IMR-90 (cell line): Measurements from ENCODE around the gene PIK3C2B. TPM values are rescaled to one million over a fixed set of nuclear protein-coding genes. Genes with fewer than 3 reads are reported as not detected.

Experiments used
- ATAC-seq: fragments of 200-7000 bp; cut with Tn5 transposase; 2 replicates; pipeline ENCODE4 v1.9.1; 2020; ENCODE audit warnings: low read depth, mild to moderate bottlenecking, moderate library complexity
- BruUV-seq: library from RNA; stranded (reverse); fragments of 400-500 nt; replicated peaks from 2 replicates; lab custom pipeline; 2021; lab: Mats Ljungman, UMichigan
- CTCF ChIA-PET: fragments of 300-600 bp; formaldehyde crosslinking; extraction: SDS; loops from one replicate; lab custom pipeline; 2021; ENCODE audit warnings: antibody characterized with exemption; lab: Yijun Ruan, JAX
- POLR2A ChIA-PET: fragments of 300-600 bp; sonication (Branson Sonifier 250); formaldehyde crosslinking; loops from one replicate; lab custom pipeline; 2022; ENCODE audit warnings: antibody characterized with exemption; ENCODE audit not compliant: unreplicated experiment; lab: Charles Lee
- DNase-seq: peaks from one replicate; pipeline ENCODE4 v3.0.0; 2013
- H2AFZ ChIP-seq: replicated peaks from 2 replicates; pipeline ENCODE3; 2013; ENCODE audit warnings: low read length, mild to moderate bottlenecking; ENCODE audit not compliant: poor library complexity
- H2AK5ac ChIP-seq: 2 replicates; pipeline ENCODE4 v1.6.1; 2013; ENCODE audit warnings: low read depth, low read length, inconsistent platforms
- H2AK9ac ChIP-seq: replicated peaks from 2 replicates; pipeline ENCODE3; 2013; ENCODE audit warnings: mild to moderate bottlenecking, low read depth, low read length, moderate library complexity; ENCODE audit not compliant: poor library complexity
- H2BK120ac ChIP-seq: 2 replicates; pipeline ENCODE4 v1.6.1; 2013; ENCODE audit warnings: low read depth, low read length, inconsistent platforms
- H2BK15ac ChIP-seq: 3 replicates; pipeline ENCODE4 v1.6.1; 2013; ENCODE audit warnings: low read depth, low read length, inconsistent platforms
- H2BK20ac ChIP-seq: 2 replicates; pipeline ENCODE4 v1.6.1; 2013; ENCODE audit warnings: low read depth, mild to moderate bottlenecking, inconsistent platforms, low read length, moderate library complexity
- H2BK5ac ChIP-seq: 2 replicates; pipeline ENCODE4 v1.6.1; 2013; ENCODE audit warnings: mild to moderate bottlenecking, low read depth, low read length, inconsistent platforms; ENCODE audit not compliant: poor library complexity, severe bottlenecking
- H3K14ac ChIP-seq: replicated peaks from 2 replicates; pipeline ENCODE4 v1.6.1; 2013; ENCODE audit warnings: low read depth, low read length, inconsistent platforms
- H3K18ac ChIP-seq: 2 replicates; pipeline ENCODE4 v1.6.1; 2013; ENCODE audit warnings: low read depth, low read length, control low read depth
- H3K23ac ChIP-seq: 2 replicates; pipeline ENCODE4 v1.6.1; 2013; ENCODE audit warnings: low read depth, low read length, inconsistent platforms
- H3K27ac ChIP-seq: 2 replicates; pipeline ENCODE4 v1.5.1; 2013; ENCODE audit warnings: mild to moderate bottlenecking, control low read depth, low read length; ENCODE audit not compliant: insufficient read depth
- H3K27me3 ChIP-seq: 2 replicates; pipeline ENCODE4 v1.6.1; 2013; ENCODE audit warnings: low read length; ENCODE audit not compliant: control insufficient read depth, insufficient read depth
- H3K36me3 ChIP-seq: 2 replicates; pipeline ENCODE4 v1.6.1; 2013; ENCODE audit warnings: low read length, mixed read lengths; ENCODE audit not compliant: control insufficient read depth, insufficient read depth
- H3K4ac ChIP-seq: 2 replicates; pipeline ENCODE4 v1.6.1; 2013; ENCODE audit warnings: low read depth, low read length, inconsistent platforms
- H3K4me1 ChIP-seq: 2 replicates; pipeline ENCODE4 v1.6.1; 2013; ENCODE audit warnings: low read length, mixed read lengths; ENCODE audit not compliant: control insufficient read depth, insufficient read depth
- H3K4me2 ChIP-seq: 2 replicates; pipeline ENCODE4 v1.6.1; 2013; ENCODE audit warnings: low read depth, mild to moderate bottlenecking, control low read depth, low read length, moderate library complexity
- H3K4me3 ChIP-seq: 2 replicates; pipeline ENCODE4 v1.5.1; 2013; ENCODE audit warnings: low read depth, mild to moderate bottlenecking, control low read depth, low read length, moderate library complexity; ENCODE audit not compliant: insufficient read depth
- H3K56ac ChIP-seq: 2 replicates; pipeline ENCODE4 v1.6.1; 2013; ENCODE audit warnings: low read length, inconsistent platforms; ENCODE audit not compliant: insufficient read depth; ENCODE audit errors: extremely low read depth
- H3K79me1 ChIP-seq, 2 experiments: 2 replicates each; pipeline ENCODE4 v1.6.1; 2013; ENCODE audit warnings: low read length in 2 of 2, inconsistent platforms in 1 of 2, low read depth in 1 of 2
- H3K9ac ChIP-seq: 2 replicates; pipeline ENCODE4 v1.6.1; 2013; ENCODE audit warnings: low read depth, low read length, control low read depth
- H3K9me1 ChIP-seq: 2 replicates; pipeline ENCODE4 v1.6.1; 2013; ENCODE audit warnings: low read length, inconsistent platforms; ENCODE audit not compliant: insufficient read depth
- H3K9me3 ChIP-seq: 2 replicates; pipeline ENCODE4 v1.6.1; 2013; ENCODE audit warnings: low read length; ENCODE audit not compliant: control insufficient read depth, insufficient read depth
- H4K20me1 ChIP-seq: 2 replicates; pipeline ENCODE4 v1.6.1; 2013; ENCODE audit warnings: low read length, inconsistent platforms; ENCODE audit not compliant: insufficient read depth
- H4K5ac ChIP-seq: 2 replicates; pipeline ENCODE4 v1.6.1; 2013; ENCODE audit warnings: mild to moderate bottlenecking, low read depth, low read length, control low read depth
- H4K8ac ChIP-seq, 2 experiments: 2 replicates each; pipeline ENCODE4 v1.6.1; 2013; ENCODE audit warnings: low read depth in 2 of 2, low read length in 2 of 2, control low read depth in 1 of 2, inconsistent platforms in 1 of 2
- H4K91ac ChIP-seq: 2 replicates; pipeline ENCODE4 v1.6.1; 2013; ENCODE audit warnings: low read depth, low read length, inconsistent platforms; ENCODE audit not compliant: insufficient read depth
- CHD1 ChIP-seq: IDR thresholded peaks from 2 replicates; pipeline ENCODE4 v1.6.1; 2012; ENCODE audit warnings: low read depth, low read length, improper control_type of control experiment
- MXI1 ChIP-seq: IDR thresholded peaks from 2 replicates; pipeline ENCODE4 v1.6.1; 2012; ENCODE audit warnings: low read depth, mild to moderate bottlenecking, low read length, moderate library complexity, borderline replicate concordance
- WGBS, 2 experiments: methylation state at CpG; one replicate each; pipeline versions ENCODE4 v1.1.5 to v1.1.7; 2013; ENCODE audit warnings: missing lambda C conversion rate in 2 of 2; ENCODE audit not compliant: insufficient read length in 1 of 2; ENCODE audit errors: extremely low coverage in 2 of 2; 5-methylcytosine and 5-hydroxymethylcytosine counted together
- dilution Hi-C: fragments of 300-500 bp; cut with HindIII; formaldehyde crosslinking; loops from one replicate; pipeline ENCODE4 v1.14.3; 2018; ENCODE audit warnings: low sequenced_read_pairs; ENCODE audit not compliant: unreplicated experiment
- in situ Hi-C: fragments of 300-500 bp; cut with MboI; formaldehyde crosslinking; loops from 3 replicates; pipeline ENCODE4 v1.14.3; 2019; ENCODE audit warnings: low sequenced_read_pairs, inconsistent platforms, mixed read lengths
- intact Hi-C: fragments of 100-400 bp; cut with micrococcal nuclease; formaldehyde crosslinking; loops from 2 replicates; pipeline ENCODE4 v1.10.0; 2022
- polyA plus RNA-seq, 3 experiments: library from polyadenylated mRNA; depleted of rRNA; stranded (reverse); fragments of >200 nt; gene quantifications; 2 replicates each; pipeline ENCODE4 v1.2.3, GENCODE V29; 2012; ENCODE audit warnings: low replicate concordance in 1 of 3
- total RNA-seq: library from RNA; depleted of rRNA; stranded (reverse); fragments of >200 nt; gene quantifications from 2 replicates; pipeline ENCODE4 v1.2.3, GENCODE V29; 2012

PIK3C2B gene
- total and polyA plus RNA-seq, 2 of the 4 experiments (the other 2 are of a cell fraction): 1.1 to 2.9 TPM

GRCh38 chr1:204459706-204460105, 34.9 kb downstream of the PIK3C2B start:
- no peaks in the 10 kb centered on the region for H3K27me3 ChIP-seq
- DNase-seq: no peak
- TF ChIP-seq CHD1 (no peak), MXI1 (no peak)
- no peak overlapping the region for H3K56ac ChIP-seq
- H3K27ac ChIP-seq: no peak overlapping the region
- ChIA-PET POLR2A (no interaction called here), CTCF (no interaction called here)
- H2BK120ac ChIP-seq: no peak overlapping the region
- no peak overlapping the region for H3K4me2 ChIP-seq
- peaks cover 24% of the 10 kb centered on the region for H3K36me3 ChIP-seq
- in situ Hi-C loops (no loop called here), intact Hi-C loops (no loop called here), dilution Hi-C loops (no loop called here)
- no peak overlapping the region for H3K18ac ChIP-seq
- H3K9ac ChIP-seq: no peak overlapping the region
- no peak overlapping the region for H3K4ac ChIP-seq
- H3K14ac ChIP-seq: no peak overlapping the region
- BruUV-seq: no TSS peak
- no peaks in the 10 kb centered on the region; the same call in 1 of the 2 replicates for H3K9me1 ChIP-seq
- H2AFZ ChIP-seq: no peak overlapping the region
- H3K9me3 ChIP-seq: no peaks in the 10 kb centered on the region
- no peaks in the 10 kb centered on the region for H3K79me1 ChIP-seq
- ATAC-seq: no peak
- no peak overlapping the region for H2AK9ac ChIP-seq
- H2AK5ac ChIP-seq: no peak overlapping the region
- H4K5ac ChIP-seq: no peak overlapping the region
- H2BK15ac ChIP-seq: no peak overlapping the region
- no peak overlapping the region for H4K91ac ChIP-seq
- H2BK5ac ChIP-seq: no peak overlapping the region
- no peak overlapping the region for H3K4me3 ChIP-seq
- WGBS, 2 experiments: no CpG with 5 or more reads among the region's 4 CpGs
- no peaks in the 10 kb centered on the region for H3K4me1 ChIP-seq
- no peak overlapping the region for H2BK20ac ChIP-seq
- no peak overlapping the region for H4K8ac ChIP-seq
- no peak overlapping the region for H3K23ac ChIP-seq
- no peaks in the 10 kb centered on the region for H4K20me1 ChIP-seq
